ENCODE measurements around the gene CALHM1.

The CALHM1 gene

GRCh38 chr10:103454026-103454425 lies 4.7 kb downstream of the CALHM1 start:
- DNase-seq: no peak

GRCh38 chr10:103452506-103453230 lies 6.0 kb downstream of the CALHM1 start:
- no peak for DNase-seq

- DNase-seq: peak; percentile 63
Measured at GRCh38 chr10:103451831-103452505, 6.7 kb downstream of the CALHM1 start, which contains the start of gene CALHM2. TSS of gene CALHM2 (minus strand) at chr10:103452370. CDS start at chr10:103449941, 2,429 bp downstream.

- peak; percentile 54 for DNase-seq
Measured at GRCh38 chr10:103451091-103451813, 7.4 kb downstream of the CALHM1 start.

GRCh38 chr10:103450201-103450695 lies 8.5 kb downstream of the CALHM1 start:
- no peak for DNase-seq

GRCh38 chr10:103449208-103450144 lies 9.2 kb downstream of the CALHM1 start:
- DNase-seq: no peak

GRCh38 chr10:103448746-103449145 lies 10.0 kb downstream of the CALHM1 start:
- peak; percentile 84 for DNase-seq

- no peak for DNase-seq
Measured at GRCh38 chr10:103447187-103447586, 11.5 kb downstream of the CALHM1 start.

GRCh38 chr10:103445767-103446567 lies 12.7 kb downstream of the CALHM1 start:
- DNase-seq: peak; percentile 49

GRCh38 chr10:103445366-103445765 lies 13.3 kb downstream of the CALHM1 start:
- no peak for DNase-seq

- DNase-seq: no peak
Measured at GRCh38 chr10:103444478-103444877, 14.2 kb downstream of the CALHM1 start.

GRCh38 chr10:103443475-103444185 lies 15.1 kb downstream of the CALHM1 start:
- no peak for DNase-seq

- DNase-seq: peak; percentile 35
Measured at GRCh38 chr10:103442031-103442461, 16.7 kb downstream of the CALHM1 start.

GRCh38 chr10:103441611-103442010 lies 17.1 kb downstream of the CALHM1 start:
- no peak for DNase-seq

- no peak for DNase-seq
Measured at GRCh38 chr10:103441206-103441605, 17.5 kb downstream of the CALHM1 start.

- no peak for DNase-seq
Measured at GRCh38 chr10:103440416-103440815, 18.3 kb downstream of the CALHM1 start.

GRCh38 chr10:103439776-103440175 lies 18.9 kb downstream of the CALHM1 start:
- DNase-seq: no peak

- DNase-seq: peak; percentile 27
Measured at GRCh38 chr10:103433858-103434257, 24.8 kb downstream of the CALHM1 start.

- DNase-seq: no peak
Measured at GRCh38 chr10:103431902-103432301, 26.8 kb downstream of the CALHM1 start.

GRCh38 chr10:103429647-103430046 lies 29.1 kb downstream of the CALHM1 start:
- DNase-seq: no peak
